Posterior vena cava (tissue), 2 donors: ENCODE results near the gene JRKL. TPM values are rescaled to one million over a fixed set of nuclear protein-coding genes. Genes with fewer than 3 reads are reported as not detected.
"Not testable (repeated sequence)": the region's sequence is repeated elsewhere in the genome, so short reads cannot be mapped to it uniquely, and the experiment has no call there.

Experiments used
- DNase-seq: peaks from one replicate; pipeline ENCODE4 v3.0.0-alpha.2; 2020; ENCODE audit warnings: low spot score
- intact Hi-C, 2 donors: fragments of 100-400 bp; cut with DNase I; formaldehyde crosslinking; loops; one replicate each; pipeline versions ENCODE4 v1.14.1 to v1.14.2; 2022 to 2023
- microRNA-seq, 2 donors: library from miRNA; unstranded; fragments of <30 nt; microRNA quantifications; one replicate each; pipeline ENCODE4 v1.2.0, GENCODE V29; 2020 to 2021; ENCODE audit warnings: borderline microRNAs expressed in 2 of 2
- total RNA-seq, 2 donors: library from RNA; stranded (reverse); fragmentation: NEBNext Ultra II Directional; extraction: Animal tissue kit (Norgen Biotek cat#: 25700); gene quantifications; one replicate each; pipeline ENCODE4 v1.2.1, GENCODE V29; 2021
- donor health status: DM: yes; HTN: yes; CAD: no.
- donor health status: DM: yes; HTN: yes; CAD: no.

JRKL gene
- total RNA-seq, 2 donors from 2014 or later, result 10.1 to 13.9 TPM

DNA sequence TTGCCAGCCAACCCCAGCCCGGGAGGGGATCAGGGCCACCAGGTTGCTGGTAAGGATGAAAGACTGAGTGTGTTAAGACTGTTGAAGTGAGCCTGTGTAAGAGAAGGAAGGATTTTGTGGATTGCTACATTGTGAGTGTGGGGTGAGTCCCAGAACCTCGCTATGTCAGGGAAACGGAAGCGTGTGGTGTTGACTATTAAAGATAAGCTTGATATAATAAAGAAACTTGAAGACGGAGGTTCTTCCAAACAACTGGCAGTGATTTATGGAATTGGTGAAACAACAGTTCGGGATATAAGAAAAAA lies 627 bp downstream of the JRKL start:
- intact Hi-C loops, result loop anchor here in 1 of 2 donors (10.0 kb wide), 1 partner anchor 556 kb away; no protein-coding TSS in a partner anchor
- DNase-seq, result no peak

DNA sequence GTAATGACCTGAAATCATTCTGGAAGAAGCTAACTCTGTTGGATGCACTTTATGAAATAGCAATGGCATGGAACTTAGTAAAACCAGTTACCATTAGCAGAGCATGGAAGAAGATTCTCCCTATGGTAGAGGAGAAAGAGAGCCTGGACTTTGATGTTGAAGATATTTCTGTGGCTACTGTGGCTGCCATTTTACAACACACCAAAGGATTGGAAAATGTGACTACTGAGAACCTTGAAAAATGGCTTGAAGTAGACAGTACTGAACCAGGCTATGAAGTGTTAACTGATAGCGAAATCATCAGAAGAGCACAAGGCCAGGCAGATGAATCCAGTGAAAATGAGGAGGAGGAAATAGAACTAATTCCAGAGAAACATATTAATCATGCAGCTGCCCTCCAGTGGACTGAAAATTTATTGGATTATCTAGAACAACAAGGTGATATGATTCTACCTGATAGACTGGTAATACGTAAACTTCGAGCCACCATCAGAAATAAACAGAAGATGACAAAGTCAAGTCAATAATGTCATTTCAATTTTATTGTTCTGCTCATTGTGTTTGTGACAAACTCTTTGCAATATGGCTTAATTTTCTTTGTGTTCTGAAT lies 2.0 kb downstream of the JRKL start:
- intact Hi-C loops, result loop anchor here in 1 of 2 donors (10.0 kb wide), 1 partner anchor 557 kb away; no protein-coding TSS in a partner anchor
- no peak for DNase-seq

DNA sequence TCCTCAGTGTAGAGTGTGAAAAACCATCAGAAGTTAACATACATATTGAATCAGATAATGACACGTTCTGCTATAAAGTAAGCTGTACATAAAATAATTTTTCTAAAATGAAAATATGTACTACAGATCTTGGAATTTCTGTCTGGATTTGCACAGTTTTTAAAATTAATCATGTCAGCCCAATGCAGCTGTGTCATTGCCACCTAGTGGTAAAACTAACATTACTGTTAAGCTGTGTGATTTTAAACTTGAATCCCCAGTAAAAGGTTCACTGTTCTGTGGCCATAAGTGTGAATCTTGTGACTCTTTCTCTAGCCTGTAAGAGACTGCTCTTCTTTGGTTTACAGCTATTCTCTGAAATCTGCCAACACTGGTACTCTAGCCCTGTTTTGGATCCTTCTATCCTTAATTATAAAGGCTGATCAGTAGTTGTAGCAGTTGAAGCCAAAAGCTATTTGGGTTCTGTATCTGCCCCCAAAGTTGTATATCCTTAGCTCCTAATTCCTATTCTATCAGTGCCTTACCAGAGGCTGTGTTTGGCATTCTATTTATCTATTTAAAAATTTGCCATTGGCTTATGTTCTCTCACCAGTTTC lies 4.0 kb downstream of the JRKL start:
- intact Hi-C loops, result loop anchor here in 1 of 2 donors (10.0 kb wide), 1 partner anchor 559 kb away; no protein-coding TSS in a partner anchor
- DNase-seq, result no peak

DNA sequence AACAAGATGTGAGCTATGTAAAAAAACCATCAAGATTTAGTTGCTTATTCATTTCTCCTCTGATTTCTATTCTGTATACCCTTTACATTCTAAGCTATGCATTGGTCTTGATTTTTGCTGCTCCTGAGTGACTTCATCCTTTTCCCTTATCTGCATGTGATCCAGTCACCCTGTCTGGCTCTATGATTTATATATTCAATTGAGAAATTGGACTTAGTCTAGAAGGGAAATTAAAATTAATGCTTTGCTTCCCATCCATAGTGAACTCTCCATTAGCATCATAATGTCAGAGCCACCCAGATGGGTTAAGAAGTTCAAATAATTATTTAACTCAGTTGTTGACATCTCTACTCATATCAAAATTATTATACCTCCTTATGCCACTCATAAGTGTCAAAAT lies 5.0 kb downstream of the JRKL start:
- intact Hi-C loops, result loop anchor here in 1 of 2 donors (10.0 kb wide), 1 partner anchor 560 kb away; no protein-coding TSS in a partner anchor

DNA sequence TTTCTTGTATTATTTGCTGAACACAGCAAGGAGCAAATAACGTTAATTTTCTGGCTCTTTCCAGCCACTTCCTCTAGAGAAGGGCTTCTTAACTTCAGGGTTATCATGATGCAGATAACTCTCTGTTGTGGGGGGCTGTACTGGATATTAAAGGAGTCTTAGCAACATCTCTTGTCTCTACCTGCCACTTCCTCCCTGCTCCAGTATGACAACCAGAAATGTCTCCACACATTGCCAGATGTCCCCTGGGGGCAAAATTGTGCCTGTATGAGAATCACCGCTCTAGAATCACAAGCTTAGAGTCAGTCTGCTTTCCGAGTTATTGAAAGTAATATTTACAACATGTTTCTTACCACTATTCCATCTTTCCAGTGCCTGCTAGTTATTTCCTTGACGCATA lies 6.8 kb downstream of the JRKL start:
- no peak for DNase-seq
- intact Hi-C loops, result loop anchor here in 1 of 2 donors (10.0 kb wide), 1 partner anchor 562 kb away; no protein-coding TSS in a partner anchor

More for the DNA sequence above, 5.0 kb downstream of the JRKL start:
- DNase-seq, result no peak

DNA sequence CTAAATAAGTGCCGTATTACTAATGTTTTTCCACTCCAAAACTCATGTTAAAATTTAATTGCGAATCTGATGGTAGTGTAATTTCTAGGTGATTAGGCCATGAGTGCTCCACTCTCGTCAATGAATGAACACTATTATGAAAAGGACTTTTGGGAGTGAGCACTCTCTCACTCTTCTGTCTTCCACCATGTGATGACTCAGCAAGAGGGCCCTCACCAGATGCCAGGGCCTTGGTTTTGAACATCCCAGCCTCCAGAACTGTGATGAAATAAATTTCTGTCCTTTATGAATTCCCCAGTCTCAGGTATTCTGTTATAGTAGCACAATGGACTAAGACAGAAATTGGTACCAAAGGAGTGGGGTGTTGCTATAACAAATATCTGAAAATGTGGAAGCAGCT lies 8.1 kb downstream of the JRKL start:
- DNase-seq, result no peak
- intact Hi-C loops, result loop anchor here in 1 of 2 donors (10.0 kb wide), 1 partner anchor 563 kb away; no protein-coding TSS in a partner anchor

DNA sequence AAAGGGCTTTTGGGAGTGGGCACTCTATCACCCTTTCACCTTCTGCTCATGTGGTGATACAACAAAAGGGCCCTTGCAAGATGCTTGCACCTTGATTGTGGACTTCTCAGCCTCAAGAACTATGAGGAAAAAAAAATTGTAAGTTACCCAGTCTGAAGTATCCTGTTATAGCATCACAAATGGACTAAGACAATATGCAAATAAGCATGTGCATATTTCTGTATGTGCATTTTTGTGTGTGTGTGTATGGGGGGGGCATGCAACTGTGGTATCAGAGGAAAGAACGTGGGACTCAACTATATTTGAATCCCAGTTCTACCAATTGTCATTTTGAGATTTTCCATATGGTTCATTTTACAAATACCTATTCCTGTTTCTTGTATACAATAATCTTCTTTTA lies 10.9 kb downstream of the JRKL start:
- intact Hi-C loops, result no loop called here
- DNase-seq, result no peak

DNA sequence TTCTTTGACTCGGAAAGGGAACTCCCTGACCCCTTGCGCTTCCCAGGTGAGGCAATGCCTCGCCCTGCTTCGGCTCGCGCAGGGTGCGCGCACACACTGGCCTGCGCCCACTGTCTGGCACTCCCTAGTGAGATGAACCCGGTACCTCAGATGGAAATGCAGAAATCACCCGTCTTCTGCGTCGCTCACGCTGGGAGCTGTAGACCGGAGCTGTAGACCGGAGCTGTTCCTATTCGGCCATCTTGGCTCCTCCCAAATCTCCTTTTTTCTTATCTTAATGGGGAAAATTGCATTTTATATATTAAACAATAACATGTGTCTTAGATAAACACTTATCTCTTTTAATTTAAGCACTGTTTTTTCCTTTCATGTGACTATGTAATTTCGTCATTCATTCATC lies 21.6 kb downstream of the JRKL start:
- intact Hi-C loops, DNase-seq: not testable (repeated sequence)

DNA sequence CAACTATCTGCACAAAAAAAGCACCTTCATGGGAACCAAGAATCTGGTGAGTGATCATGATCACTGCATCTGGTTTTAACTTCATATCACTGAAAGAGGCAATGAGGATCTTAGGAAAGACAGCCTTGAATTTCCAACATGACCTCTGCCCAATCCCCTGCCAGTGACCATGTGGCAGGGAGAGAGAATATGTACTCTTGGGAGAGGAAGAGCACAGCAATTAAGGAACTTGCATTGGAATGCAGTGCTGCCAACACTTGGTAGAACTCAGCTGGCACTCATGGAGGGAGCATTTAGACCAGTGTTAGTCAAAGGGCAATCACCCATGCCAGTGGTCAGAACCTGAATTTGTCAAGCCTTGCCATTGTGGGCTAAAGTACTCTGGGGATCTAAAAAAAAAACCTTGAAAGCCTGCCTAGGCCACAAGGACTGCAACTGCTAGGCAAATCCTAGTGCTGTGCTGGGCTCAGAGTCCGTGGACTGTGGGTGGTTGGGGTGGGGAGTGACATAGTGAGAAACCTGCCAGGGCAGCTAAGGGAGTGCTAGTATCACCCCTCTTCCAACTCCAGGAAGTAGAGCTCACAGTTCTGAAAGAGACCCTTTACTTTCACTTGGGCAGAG lies 23.1 kb downstream of the JRKL start:
- DNase-seq, result no peak
- intact Hi-C loops, result no loop called here

DNA sequence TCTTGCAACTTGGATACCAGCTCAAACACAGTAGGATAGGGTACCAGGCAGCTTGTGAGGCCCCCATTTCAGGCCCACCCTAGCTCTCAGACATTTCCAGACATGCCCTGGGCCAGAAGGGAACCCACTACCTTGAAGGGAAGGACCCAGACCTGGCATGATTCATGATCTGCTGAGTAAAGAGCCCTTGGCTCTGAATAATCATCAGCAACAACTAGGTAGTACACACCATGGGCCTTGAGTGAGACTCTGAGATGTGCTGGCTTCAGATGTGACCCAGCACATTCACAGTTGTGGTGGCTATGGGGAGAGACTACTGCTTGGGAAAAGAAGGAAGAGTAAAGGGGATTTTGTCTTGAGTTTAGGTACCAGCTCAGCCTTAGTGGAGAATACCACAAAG lies 23.6 kb downstream of the JRKL start:
- no peak for DNase-seq
- intact Hi-C loops, result no loop called here

DNA sequence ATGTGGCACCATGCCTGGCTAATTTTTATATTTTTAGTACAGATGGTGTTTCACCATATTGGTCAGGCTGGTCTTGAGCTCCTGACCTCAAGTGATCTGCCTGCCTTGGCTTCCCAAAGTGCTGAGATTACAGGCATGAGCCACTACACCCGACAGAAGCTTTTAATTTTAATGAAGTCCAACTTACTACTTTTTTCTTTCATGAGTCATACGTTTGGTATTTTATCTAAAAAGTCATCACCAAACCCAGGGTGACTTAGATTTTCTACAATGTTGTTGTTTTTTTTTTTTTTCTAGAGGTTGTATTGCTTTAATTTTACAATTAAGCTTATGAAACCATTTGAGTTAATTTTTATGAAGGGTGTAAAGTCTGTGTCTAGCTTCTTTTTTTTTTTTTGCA lies 34.9 kb downstream of the JRKL start:
- intact Hi-C loops, result loop anchor here in 1 of 2 donors (10.0 kb wide), 1 partner anchor 1270 kb away; no protein-coding TSS in a partner anchor
- DNase-seq, result no peak

DNA sequence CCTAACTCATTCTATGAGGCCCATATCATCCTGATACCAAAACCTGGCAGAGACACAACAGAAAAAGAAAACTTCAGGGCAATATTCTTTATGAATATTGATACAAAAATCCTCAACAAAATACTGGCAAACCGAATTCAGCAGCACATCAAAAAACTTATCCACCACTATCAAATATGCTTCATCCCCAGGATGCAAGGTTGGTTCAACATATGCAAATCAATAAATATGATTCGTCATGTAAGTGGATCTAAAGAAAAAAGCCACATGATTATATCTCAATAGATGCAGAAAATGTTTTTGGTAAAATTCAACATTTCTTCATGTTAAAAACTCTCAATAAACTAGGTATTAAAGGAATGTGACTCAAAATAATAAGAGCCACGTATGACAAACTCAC lies 40.9 kb downstream of the JRKL start:
- no peak for DNase-seq
- intact Hi-C loops, result no loop called here

DNA sequence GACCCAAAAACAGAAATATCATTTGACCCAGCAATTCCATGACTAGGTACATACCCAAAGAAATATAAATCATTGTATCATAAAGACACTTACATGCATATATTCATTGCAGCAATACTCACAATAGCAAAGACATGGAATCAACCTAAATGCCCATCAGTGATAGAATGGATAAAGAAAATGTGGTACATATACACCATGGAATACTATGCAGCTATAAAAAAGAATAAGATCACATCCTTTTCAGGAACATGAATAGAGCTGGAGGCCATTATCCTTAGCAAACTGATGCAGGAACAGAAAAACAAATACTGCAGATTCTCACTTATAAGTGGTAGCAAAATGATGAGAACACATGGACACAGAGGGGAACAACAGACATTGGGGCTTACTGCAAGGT lies 42.8 kb downstream of the JRKL start:
- DNase-seq, intact Hi-C loops: not testable (repeated sequence)

Small RNA genes lying within 50 kb of the gene (microRNA-seq; reads per million reads assigned to microRNA genes)
- 0 to 0.32 reads per million in 2 donors for gene MIR1260B

Other genes with a start within 250 kb of the JRKL start
- gene MAML2, start 46.8 kb upstream of the JRKL start, total RNA-seq, result 10 to 100 TPM; 13.1 to 16.2 TPM
- 10 to 100 TPM; 28.5 to 41.1 TPM for gene CCDC82, start 101 bp upstream of the JRKL start, total RNA-seq